ENCODE results near the gene DNAH14.

DNA sequence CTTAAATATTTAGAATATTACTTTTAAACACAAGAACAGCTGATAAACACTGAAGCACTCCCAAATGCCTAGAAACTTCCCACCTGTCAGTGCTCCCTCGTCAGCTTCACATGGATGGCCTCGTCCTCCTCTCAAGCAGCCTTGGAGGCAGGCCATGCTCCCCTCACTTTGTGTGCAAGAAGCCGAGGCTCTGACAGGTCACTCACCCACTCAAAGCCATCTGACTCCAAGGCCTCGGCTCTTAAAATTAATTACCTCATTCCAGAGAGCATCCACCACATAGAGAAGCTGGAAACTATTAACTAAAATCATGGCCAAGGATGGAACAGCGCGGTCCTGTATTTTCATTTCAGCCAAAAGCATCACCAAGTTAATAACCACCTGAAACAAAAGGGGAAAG, 480.6 kb downstream of the DNAH14 start:
- TF ChIP-seq, protein P1, sequence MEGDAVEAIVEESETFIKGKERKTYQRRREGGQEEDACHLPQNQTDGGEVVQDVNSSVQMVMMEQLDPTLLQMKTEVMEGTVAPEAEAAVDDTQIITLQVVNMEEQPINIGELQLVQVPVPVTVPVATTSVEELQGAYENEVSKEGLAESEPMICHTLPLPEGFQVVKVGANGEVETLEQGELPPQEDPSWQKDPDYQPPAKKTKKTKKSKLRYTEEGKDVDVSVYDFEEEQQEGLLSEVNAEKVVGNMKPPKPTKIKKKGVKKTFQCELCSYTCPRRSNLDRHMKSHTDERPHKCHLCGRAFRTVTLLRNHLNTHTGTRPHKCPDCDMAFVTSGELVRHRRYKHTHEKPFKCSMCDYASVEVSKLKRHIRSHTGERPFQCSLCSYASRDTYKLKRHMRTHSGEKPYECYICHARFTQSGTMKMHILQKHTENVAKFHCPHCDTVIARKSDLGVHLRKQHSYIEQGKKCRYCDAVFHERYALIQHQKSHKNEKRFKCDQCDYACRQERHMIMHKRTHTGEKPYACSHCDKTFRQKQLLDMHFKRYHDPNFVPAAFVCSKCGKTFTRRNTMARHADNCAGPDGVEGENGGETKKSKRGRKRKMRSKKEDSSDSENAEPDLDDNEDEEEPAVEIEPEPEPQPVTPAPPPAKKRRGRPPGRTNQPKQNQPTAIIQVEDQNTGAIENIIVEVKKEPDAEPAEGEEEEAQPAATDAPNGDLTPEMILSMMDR (IDR thresholded peaks at IDR 0.05 in 4 of 5, conservative IDR thresholded peaks at IDR 0.05 in 1 of 5), result no peak
- no peak for TF ChIP-seq POLR2A (IDR thresholded peaks at IDR 0.05)
